ENCODE measurements around the gene SLC22A14.

SLC22A14 gene

GRCh38 chr3:38271553-38271952 is 10.5 kb upstream of the SLC22A14 start:
- no peak overlapping the region for H3K4me3 ChIP-seq (ENCODE audit: low read depth, low read length)
- TF ChIP-seq POLR2A (IDR thresholded peaks at IDR 0.05; ENCODE audit: extremely low read depth, insufficient read length) (no peak), MAX (IDR thresholded peaks at IDR 0.05; ENCODE audit: low read depth, low read length) (no peak), CTCF (IDR thresholded peaks at IDR 0.05; ENCODE audit: low read depth, low read length) (no peak), MYC (IDR thresholded peaks at IDR 0.05; ENCODE audit: low read depth, low read length) (no peak)
- DNase-seq (ENCODE audit: low read depth): no peak

DNA sequence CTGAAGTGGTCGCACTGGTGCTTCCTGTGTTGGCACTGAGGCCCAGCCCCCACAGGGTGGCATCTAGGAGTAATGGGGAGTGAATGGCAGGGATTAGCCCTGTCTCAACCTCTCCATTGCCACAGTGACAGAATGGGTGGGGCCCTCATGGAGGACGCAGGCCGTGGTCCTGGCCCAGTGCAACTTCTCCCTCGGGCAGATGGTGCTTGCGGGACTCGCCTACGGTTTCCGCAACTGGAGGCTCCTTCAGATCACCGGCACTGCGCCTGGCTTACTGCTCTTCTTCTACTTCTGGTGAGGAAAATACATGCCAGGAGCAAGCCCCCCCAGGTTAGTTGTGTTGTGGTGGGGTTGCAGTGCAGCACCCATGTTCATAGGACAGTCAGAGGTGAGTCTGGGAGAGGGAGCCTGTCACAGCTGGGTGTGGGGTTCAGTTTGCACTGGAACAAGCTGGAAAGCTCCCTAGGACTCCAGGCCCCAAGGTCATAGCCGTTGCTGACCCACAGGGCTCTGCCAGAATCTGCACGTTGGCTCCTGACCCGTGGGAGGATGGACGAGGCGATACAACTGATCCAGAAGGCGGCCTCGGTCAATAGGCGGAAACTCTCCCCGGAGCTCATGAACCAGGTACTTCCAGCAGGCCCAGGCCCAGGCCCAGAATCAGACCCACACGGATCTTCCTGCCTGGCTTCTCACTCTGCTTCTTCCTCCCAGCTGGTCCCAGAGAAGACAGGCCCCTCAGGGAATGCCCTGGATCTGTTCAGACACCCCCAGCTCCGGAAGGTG is 7.0 kb upstream of the SLC22A14 start:
- TF ChIP-seq MAX (IDR thresholded peaks at IDR 0.05; ENCODE audit: low read depth, low read length): no peak
- no peak for TF ChIP-seq POLR2A (IDR thresholded peaks at IDR 0.05; ENCODE audit: extremely low read depth, insufficient read length)
- TF ChIP-seq MYC (IDR thresholded peaks at IDR 0.05; ENCODE audit: low read depth, low read length): no peak
- TF ChIP-seq CTCF (IDR thresholded peaks at IDR 0.05; ENCODE audit: low read depth, low read length): no peak
- no peak for DNase-seq (ENCODE audit: low read depth)
- no peak overlapping the region for H3K4me3 ChIP-seq (ENCODE audit: low read depth, low read length)

DNA sequence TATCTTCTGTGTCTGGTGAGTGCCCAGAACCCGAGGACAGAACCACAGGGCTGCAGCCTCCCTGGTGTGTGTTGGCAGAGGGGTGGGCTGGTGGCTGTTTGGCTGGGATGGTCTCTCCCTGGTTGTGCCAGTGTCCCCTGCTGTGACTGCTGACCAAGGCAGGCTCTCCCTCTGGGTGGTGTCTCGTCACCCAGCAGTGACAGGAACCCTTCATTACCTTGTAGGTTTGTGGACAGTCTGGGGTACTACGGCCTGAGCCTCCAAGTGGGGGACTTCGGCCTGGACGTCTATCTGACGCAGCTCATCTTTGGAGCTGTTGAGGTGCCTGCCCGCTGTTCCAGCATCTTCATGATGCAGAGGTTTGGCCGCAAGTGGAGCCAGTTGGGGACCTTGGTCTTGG is 6.4 kb upstream of the SLC22A14 start:
- TF ChIP-seq POLR2A (IDR thresholded peaks at IDR 0.05; ENCODE audit: extremely low read depth, insufficient read length): no peak
- no peak for TF ChIP-seq CTCF (IDR thresholded peaks at IDR 0.05; ENCODE audit: low read depth, low read length)
- no peak for TF ChIP-seq MAX (IDR thresholded peaks at IDR 0.05; ENCODE audit: low read depth, low read length)
- no peak overlapping the region for H3K4me3 ChIP-seq (ENCODE audit: low read depth, low read length)
- no peak for DNase-seq (ENCODE audit: low read depth)

DNA sequence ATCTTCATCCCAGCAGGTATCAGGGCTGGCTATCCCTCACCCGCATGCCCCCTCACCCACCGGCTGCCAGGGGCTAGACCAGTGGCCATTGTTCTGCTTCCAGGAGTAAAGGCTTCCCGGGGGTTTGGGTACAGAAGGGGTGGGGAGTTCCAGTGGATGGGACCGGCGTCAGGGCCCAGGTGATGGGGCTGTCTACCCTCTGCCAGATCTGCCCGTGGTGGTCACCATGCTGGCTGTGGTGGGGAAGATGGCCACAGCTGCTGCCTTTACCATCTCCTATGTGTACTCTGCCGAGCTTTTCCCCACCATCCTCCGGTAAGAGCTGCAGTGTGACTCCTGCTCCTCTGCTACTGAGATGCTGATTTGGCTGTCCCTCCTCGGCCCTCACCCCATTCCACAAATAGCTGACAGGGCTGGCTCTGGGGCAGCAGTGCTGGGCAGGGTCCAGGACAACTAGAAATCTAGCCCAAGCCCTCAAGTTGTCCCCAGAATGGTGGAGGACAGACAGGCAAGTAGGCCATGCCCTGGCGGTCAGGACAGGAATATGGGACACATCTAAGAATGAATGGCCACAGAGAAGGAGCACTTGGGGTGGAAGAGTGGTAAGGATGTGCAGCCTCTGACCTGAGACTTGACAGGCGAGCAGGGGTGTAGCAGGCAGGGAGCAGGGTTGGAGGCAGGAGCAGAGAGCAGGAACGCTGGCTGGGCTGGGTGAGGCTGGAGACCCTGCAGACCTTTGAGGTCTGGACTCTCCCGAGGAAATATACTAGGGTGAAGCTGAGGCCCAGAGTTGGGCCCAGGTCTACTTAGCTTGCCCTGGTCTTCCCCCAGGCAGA is 5.8 kb upstream of the SLC22A14 start:
- TF ChIP-seq CTCF (IDR thresholded peaks at IDR 0.05; ENCODE audit: low read depth, low read length): no peak
- no peak for TF ChIP-seq MAX (IDR thresholded peaks at IDR 0.05; ENCODE audit: low read depth, low read length)
- TF ChIP-seq POLR2A (IDR thresholded peaks at IDR 0.05; ENCODE audit: extremely low read depth, insufficient read length): no peak
- no peak for TF ChIP-seq MYC (IDR thresholded peaks at IDR 0.05; ENCODE audit: low read depth, low read length)
- DNase-seq (ENCODE audit: low read depth): no peak
- H3K4me3 ChIP-seq (ENCODE audit: low read depth, low read length): no peak overlapping the region

DNA sequence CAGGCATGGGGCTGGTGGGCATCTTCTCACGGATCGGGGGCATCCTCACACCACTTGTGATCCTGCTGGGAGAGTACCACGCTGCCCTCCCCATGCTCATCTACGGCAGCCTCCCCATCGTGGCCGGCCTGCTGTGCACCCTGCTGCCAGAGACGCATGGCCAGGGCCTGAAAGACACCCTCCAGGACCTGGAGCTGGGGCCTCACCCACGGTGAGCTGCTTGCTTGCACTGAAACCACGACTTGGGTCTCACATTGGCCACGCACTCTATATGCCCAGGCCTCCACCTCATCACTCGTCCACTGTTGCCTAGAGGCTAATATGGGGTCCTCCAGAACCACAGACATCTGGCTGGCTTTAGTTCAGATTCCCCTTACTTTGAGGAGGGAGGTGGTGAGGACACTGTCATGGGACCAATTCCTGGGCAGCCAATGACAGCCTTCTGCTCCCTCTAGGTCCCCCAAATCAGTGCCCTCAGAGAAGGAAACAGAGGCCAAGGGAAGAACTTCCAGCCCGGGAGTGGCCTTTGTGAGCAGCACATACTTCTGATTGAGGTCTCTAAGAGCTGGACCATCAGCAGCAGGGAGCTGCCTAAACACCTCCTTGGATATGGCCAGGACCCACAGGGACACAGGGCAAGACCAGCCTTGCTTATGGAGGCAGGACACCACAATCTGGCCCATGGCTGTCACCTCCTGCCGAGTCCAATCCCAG is 5.0 kb upstream of the SLC22A14 start:
- H3K4me3 ChIP-seq (ENCODE audit: low read depth, low read length): no peak overlapping the region
- TF ChIP-seq CTCF (IDR thresholded peaks at IDR 0.05; ENCODE audit: low read depth, low read length): no peak
- TF ChIP-seq MYC (IDR thresholded peaks at IDR 0.05; ENCODE audit: low read depth, low read length): no peak
- no peak for TF ChIP-seq MAX (IDR thresholded peaks at IDR 0.05; ENCODE audit: low read depth, low read length)
- TF ChIP-seq POLR2A (IDR thresholded peaks at IDR 0.05; ENCODE audit: extremely low read depth, insufficient read length): no peak
- no peak for DNase-seq (ENCODE audit: low read depth)
